ENCODE results near the gene CAPN5. TPM values are rescaled to one million over a fixed set of nuclear protein-coding genes. Genes with fewer than 3 reads are reported as not detected.
A peak's percentile ranks its signal among the peaks of the same experiment; 100 is the strongest.

The CAPN5 gene
- total RNA-seq, 1 experiment from 2014 or later, result 17.3 TPM

DNA sequence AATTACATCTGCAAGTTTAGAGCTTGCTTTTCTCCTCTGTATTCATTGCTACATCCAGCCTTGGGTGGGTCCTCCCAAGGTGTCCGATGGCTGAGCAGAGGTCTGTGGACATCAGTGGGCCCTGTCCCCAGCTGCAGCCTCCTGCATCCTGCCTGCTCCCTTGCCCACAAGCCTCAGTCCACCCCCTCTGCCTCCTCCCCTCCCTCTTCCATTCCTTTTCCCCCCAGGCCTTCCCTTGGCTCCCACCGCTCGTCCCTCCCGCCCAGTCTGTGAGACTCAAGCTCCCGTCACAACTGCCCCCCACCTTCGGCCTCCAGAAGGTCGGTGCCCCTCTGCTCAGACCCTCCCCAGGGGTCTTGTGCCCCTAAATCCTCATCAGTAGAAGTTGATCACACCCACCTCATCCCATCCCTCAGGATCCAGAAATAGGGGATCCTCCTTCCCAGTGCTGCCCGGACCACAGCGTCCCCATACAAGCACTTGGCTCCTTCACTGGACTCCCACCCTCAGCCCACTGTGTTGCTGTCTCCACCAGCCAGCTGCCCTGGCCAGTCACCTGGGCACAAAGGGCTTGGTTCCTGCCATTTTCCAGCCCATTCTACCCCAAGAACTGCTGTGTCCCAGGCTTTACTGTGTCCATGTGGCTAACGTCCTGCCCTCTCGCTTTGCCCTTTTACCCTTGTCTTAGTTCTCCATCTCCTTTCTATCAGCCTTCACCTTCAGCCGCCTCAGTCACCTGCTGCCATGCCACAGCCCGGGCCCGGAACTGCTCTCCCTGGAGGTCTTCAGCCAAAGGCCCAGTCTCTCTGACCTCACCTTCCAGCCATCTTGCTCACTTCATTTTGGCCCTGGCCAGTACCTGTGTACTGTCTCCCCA is 33.6 kb downstream of the CAPN5 start:
- ChIA-PET CTCF (interaction anchor here (0.6 to 1.1 kb wide), 3 partner anchors 9 to 40 kb away, joined by 3 read pairs; no protein-coding TSS in a partner anchor), POLR2A (no interaction called here)
- in situ Hi-C loops (cut with HindIII; ENCODE audit: low pct_unique_long_range_greater_than_20kb, low sequenced_read_pairs), result no loop called here
- Histone ChIP-seq H3K27me3 (ENCODE audit: control insufficient read depth, insufficient read depth, low read length) (no peaks in the 10 kb centered on the region), H3K9me3 (ENCODE audit: control insufficient read depth, insufficient read depth, low read depth, low read length) (no peaks in the 10 kb centered on the region), H3K4me1 (ENCODE audit: control insufficient read depth, insufficient read depth, low read length) (no peaks in the 10 kb centered on the region), H3K27ac (ENCODE audit: low read length) (no peak overlapping the region), H3K4me3 (ENCODE audit: low read depth in 2 of 2, low read length in 2 of 2) (no peak overlapping the region), H3K36me3 (ENCODE audit: control insufficient read depth, insufficient read depth, low read length) (no peaks in the 10 kb centered on the region)
- no TSS peak for BruUV-seq (replicated peaks)
- no peak for TF ChIP-seq TCF7L2 (IDR thresholded peaks at IDR 0.05; ENCODE audit: low read depth, low read length)
- TF ChIP-seq, protein P1, sequence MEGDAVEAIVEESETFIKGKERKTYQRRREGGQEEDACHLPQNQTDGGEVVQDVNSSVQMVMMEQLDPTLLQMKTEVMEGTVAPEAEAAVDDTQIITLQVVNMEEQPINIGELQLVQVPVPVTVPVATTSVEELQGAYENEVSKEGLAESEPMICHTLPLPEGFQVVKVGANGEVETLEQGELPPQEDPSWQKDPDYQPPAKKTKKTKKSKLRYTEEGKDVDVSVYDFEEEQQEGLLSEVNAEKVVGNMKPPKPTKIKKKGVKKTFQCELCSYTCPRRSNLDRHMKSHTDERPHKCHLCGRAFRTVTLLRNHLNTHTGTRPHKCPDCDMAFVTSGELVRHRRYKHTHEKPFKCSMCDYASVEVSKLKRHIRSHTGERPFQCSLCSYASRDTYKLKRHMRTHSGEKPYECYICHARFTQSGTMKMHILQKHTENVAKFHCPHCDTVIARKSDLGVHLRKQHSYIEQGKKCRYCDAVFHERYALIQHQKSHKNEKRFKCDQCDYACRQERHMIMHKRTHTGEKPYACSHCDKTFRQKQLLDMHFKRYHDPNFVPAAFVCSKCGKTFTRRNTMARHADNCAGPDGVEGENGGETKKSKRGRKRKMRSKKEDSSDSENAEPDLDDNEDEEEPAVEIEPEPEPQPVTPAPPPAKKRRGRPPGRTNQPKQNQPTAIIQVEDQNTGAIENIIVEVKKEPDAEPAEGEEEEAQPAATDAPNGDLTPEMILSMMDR (IDR thresholded peaks at IDR 0.05), result no peak
- no peak for TF ChIP-seq POLR2AphosphoS5 (IDR thresholded peaks at IDR 0.05; ENCODE audit: low read depth, low read length)
- no peak for TF ChIP-seq SIN3A (IDR thresholded peaks at IDR 0.05; ENCODE audit: borderline replicate concordance, insufficient read depth, low read depth, low read length)
- DNase-seq (ENCODE audit: low read depth, low spot score) (no peak), ATAC-seq (no peak)
- intact Hi-C loops (cut with micrococcal nuclease; ENCODE audit: unreplicated experiment), result no loop called here

DNA sequence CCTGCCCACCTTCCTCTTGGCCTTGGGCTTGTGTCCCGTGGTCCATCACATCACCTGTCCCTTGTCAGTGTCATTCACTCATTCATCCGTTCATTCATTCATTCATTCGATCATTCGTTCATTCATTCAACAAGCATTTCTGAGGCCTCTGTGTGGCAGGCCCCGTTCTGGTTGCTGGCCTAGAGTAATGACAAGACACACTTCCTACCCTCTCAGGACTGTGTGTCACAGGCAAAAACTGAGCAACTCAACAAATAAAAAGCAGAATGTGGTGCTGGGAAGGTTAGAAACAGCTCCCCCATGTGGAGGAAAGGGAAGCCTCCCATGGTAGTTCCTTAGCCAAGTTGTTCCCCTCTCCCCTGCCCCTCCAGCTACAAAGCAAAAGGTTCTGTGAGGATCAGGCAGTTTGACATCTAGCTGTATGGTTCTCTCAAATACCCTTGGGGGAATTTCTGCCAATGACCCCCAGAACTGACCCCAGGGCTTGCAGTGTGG is 34.3 kb downstream of the CAPN5 start:
- BruUV-seq (replicated peaks), result no TSS peak
- no peaks in the 10 kb centered on the region for H3K9me3 ChIP-seq (ENCODE audit: control insufficient read depth, insufficient read depth, low read depth, low read length)
- no peak overlapping the region for H3K27ac ChIP-seq (ENCODE audit: low read length)
- no peaks in the 10 kb centered on the region for H3K4me1 ChIP-seq (ENCODE audit: control insufficient read depth, insufficient read depth, low read length)
- no peak overlapping the region for H3K4me3 ChIP-seq (ENCODE audit: low read depth in 2 of 2, low read length in 2 of 2)
- no peak for DNase-seq (ENCODE audit: low read depth, low spot score)
- in situ Hi-C loops (cut with HindIII; ENCODE audit: low pct_unique_long_range_greater_than_20kb, low sequenced_read_pairs) (no loop called here), intact Hi-C loops (cut with micrococcal nuclease; ENCODE audit: unreplicated experiment) (no loop called here)
- H3K36me3 ChIP-seq (ENCODE audit: control insufficient read depth, insufficient read depth, low read length), result no peaks in the 10 kb centered on the region
- ATAC-seq, result peak; percentile 37; the same call in 1 of the 2 replicates
- TF ChIP-seq, protein P2, sequence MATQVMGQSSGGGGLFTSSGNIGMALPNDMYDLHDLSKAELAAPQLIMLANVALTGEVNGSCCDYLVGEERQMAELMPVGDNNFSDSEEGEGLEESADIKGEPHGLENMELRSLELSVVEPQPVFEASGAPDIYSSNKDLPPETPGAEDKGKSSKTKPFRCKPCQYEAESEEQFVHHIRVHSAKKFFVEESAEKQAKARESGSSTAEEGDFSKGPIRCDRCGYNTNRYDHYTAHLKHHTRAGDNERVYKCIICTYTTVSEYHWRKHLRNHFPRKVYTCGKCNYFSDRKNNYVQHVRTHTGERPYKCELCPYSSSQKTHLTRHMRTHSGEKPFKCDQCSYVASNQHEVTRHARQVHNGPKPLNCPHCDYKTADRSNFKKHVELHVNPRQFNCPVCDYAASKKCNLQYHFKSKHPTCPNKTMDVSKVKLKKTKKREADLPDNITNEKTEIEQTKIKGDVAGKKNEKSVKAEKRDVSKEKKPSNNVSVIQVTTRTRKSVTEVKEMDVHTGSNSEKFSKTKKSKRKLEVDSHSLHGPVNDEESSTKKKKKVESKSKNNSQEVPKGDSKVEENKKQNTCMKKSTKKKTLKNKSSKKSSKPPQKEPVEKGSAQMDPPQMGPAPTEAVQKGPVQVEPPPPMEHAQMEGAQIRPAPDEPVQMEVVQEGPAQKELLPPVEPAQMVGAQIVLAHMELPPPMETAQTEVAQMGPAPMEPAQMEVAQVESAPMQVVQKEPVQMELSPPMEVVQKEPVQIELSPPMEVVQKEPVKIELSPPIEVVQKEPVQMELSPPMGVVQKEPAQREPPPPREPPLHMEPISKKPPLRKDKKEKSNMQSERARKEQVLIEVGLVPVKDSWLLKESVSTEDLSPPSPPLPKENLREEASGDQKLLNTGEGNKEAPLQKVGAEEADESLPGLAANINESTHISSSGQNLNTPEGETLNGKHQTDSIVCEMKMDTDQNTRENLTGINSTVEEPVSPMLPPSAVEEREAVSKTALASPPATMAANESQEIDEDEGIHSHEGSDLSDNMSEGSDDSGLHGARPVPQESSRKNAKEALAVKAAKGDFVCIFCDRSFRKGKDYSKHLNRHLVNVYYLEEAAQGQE (IDR thresholded peaks at IDR 0.05; ENCODE audit: insufficient read depth in 1 of 2, low read depth in 2 of 2, low read length in 1 of 2), result no peak
- TF ChIP-seq POLR2AphosphoS5 (IDR thresholded peaks at IDR 0.05; ENCODE audit: low read depth, low read length) (no peak), TCF7L2 (IDR thresholded peaks at IDR 0.05; ENCODE audit: low read depth, low read length) (no peak), SIN3A (IDR thresholded peaks at IDR 0.05; ENCODE audit: borderline replicate concordance, insufficient read depth, low read depth, low read length) (no peak)
- ChIA-PET CTCF (interaction anchor here (0.6 to 1.1 kb wide), 2 partner anchors 10 to 14 kb away, joined by 3 read pairs; no protein-coding TSS in a partner anchor), POLR2A (no interaction called here)
- no peaks in the 10 kb centered on the region for H3K27me3 ChIP-seq (ENCODE audit: control insufficient read depth, insufficient read depth, low read length)
